Panc1 (cell line): Measurements from ENCODE around the gene SDC4. TPM values are rescaled to one million over a fixed set of nuclear protein-coding genes. Genes with fewer than 3 reads are reported as not detected.

Experiments used
- ATAC-seq: fragments of 200-7000 bp; cut with Tn5 transposase; 2 replicates; pipeline ENCODE4 v1.9.1; 2020; ENCODE audit warnings: mild to moderate bottlenecking, moderate library complexity
- BruUV-seq: library from RNA; stranded (reverse); fragments of 400-500 nt; replicated peaks from 2 replicates; lab custom pipeline; 2021; lab: Mats Ljungman, UMichigan
- CTCF ChIA-PET: fragments of 300-600 bp; sonication (Branson Sonifier 250); formaldehyde crosslinking; loops from one replicate; lab custom pipeline; 2022; ENCODE audit warnings: antibody characterized with exemption; lab: Charles Lee
- POLR2A ChIA-PET: fragments of 300-600 bp; sonication (Branson Sonifier 250); formaldehyde crosslinking; loops from one replicate; lab custom pipeline; 2022; ENCODE audit warnings: antibody characterized with exemption; lab: Charles Lee
- DNase-seq: peaks from one replicate; pipeline ENCODE4 v3.0.0-alpha.2; 2010; ENCODE audit warnings: low read depth, low spot score
- H3K27ac ChIP-seq: 2 replicates; pipeline ENCODE4 v1.5.1; 2011; ENCODE audit warnings: mild to moderate bottlenecking, low read length, inconsistent platforms
- H3K27me3 ChIP-seq: fragments of 200-500 bp; sonication (Bioruptor generic); 2 replicates; pipeline ENCODE4 v1.6.0; 2014; ENCODE audit warnings: low read length, inconsistent platforms; ENCODE audit not compliant: control insufficient read depth, insufficient read depth
- H3K36me3 ChIP-seq: fragments of 200-500 bp; sonication (Bioruptor generic); 2 replicates; pipeline ENCODE4 v1.5.1; 2014; ENCODE audit warnings: inconsistent platforms, mild to moderate bottlenecking, low read length, moderate library complexity; ENCODE audit not compliant: control insufficient read depth, insufficient read depth
- H3K4me1 ChIP-seq: 2 replicates; pipeline ENCODE4 v1.5.1; 2011; ENCODE audit warnings: inconsistent platforms, mild to moderate bottlenecking, low read length, moderate library complexity; ENCODE audit not compliant: control insufficient read depth, insufficient read depth
- H3K4me3 ChIP-seq, 2 experiments: 2 replicates each; pipeline ENCODE4 v1.5.1; 2011 to 2012; ENCODE audit warnings: low read depth in 2 of 2, low read length in 2 of 2, mild to moderate bottlenecking in 2 of 2, inconsistent platforms in 1 of 2, moderate library complexity in 1 of 2
- H3K9me3 ChIP-seq: fragments of 200-500 bp; sonication (Bioruptor generic); 2 replicates; pipeline ENCODE4 v1.5.1; 2014; ENCODE audit warnings: low read depth, mild to moderate bottlenecking, inconsistent platforms, low read length, moderate library complexity; ENCODE audit not compliant: control insufficient read depth, insufficient read depth
- CTCF ChIP-seq: fragments of 450-650 bp; IDR thresholded peaks from 2 replicates; pipeline ENCODE4 v1.5.1; 2017; ENCODE audit warnings: mild to moderate bottlenecking
- POLR2AphosphoS5 ChIP-seq: IDR thresholded peaks from 2 replicates; pipeline ENCODE4 v1.6.1; 2012; ENCODE audit warnings: mild to moderate bottlenecking, low read depth, low read length, moderate library complexity
- REST ChIP-seq, 2 experiments: IDR thresholded peaks; 2 replicates each; pipeline ENCODE4 v1.6.1; 2011 to 2012; ENCODE audit warnings: low read depth in 2 of 2, control low read depth in 1 of 2, low read length in 1 of 2, mild to moderate bottlenecking in 1 of 2, moderate library complexity in 1 of 2; ENCODE audit not compliant: insufficient read depth in 1 of 2
- SIN3A ChIP-seq: IDR thresholded peaks from 2 replicates; pipeline ENCODE4 v1.6.1; 2012; ENCODE audit warnings: low read depth, mild to moderate bottlenecking, low read length, moderate library complexity, borderline replicate concordance; ENCODE audit not compliant: insufficient read depth
- TCF7L2 ChIP-seq: IDR thresholded peaks from 2 replicates; pipeline ENCODE4 v1.6.1; 2011; ENCODE audit warnings: mild to moderate bottlenecking, low read depth, low read length, inconsistent platforms
- in situ Hi-C: cut with HindIII; loops from 2 replicates; pipeline ENCODE4 v1.10.0; 2016; ENCODE audit warnings: low sequenced_read_pairs, low pct_unique_long_range_greater_than_20kb
- intact Hi-C: fragments of 100-400 bp; cut with micrococcal nuclease; formaldehyde crosslinking; loops from one replicate; pipeline ENCODE4 v1.10.0; 2022; ENCODE audit not compliant: unreplicated experiment
- total RNA-seq: library from RNA; stranded (reverse); gene quantifications from one replicate; pipeline ENCODE4 v1.2.1, GENCODE V29; 2021; ENCODE audit not compliant: unreplicated experiment

The SDC4 gene
- total RNA-seq, 1 experiment from 2014 or later, result 93.3 TPM

DNA sequence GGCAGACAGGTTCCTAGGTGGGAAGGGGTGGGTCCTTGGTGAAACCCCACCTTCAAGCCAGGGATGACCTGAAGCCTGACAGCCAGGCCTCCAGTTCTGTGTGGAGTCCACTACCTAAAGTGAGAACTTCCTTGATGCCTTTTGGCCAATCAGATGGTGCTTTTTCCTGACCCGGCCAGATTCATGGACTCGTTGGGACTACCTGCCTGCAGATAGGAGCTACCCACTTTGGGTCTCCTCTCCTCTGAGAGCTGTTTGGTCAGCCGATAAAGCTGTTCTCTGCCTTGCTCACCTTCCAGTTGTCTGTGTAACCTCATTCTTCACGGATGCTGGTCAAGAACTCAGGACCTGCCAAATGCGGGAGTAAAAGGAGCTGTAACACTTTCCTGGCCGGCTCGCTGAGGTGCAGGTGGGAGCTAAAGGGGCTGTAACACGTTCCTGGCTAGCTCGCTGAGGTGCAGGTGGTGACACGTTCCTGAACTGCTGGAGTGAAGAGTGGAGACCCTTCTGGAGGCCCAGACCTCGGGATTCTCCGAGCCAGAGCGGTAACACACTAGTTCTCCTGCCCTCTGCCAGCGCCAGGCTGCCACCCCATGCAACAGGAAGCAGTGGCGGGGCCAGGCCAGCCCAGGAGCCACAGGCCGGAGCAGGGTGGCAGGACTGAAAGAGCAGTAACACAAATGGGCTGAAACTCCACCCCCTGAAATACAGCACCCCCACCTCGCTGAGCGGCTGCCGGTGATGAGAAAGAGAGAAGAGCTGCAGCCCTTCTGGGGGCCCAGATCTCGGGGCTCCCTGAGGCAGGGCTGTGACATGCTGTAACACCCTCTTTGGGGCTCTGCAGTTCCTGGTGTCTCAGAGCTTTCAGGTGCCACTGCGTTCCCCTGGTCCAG is 46.2 kb upstream of the SDC4 start:
- in situ Hi-C loops, result no loop called here
- POLR2A ChIA-PET, result interaction anchor here (0.6 kb wide), 1 partner anchor 17 kb away, joined by 4 read pairs; no protein-coding TSS in a partner anchor
- CTCF ChIA-PET, result no interaction called here

More for the DNA sequence above, 46.2 kb upstream of the SDC4 start:
- ATAC-seq, result no peak
- Histone ChIP-seq H3K36me3 (no peaks in the 10 kb centered on the region), H3K4me3 (no peak overlapping the region), H3K9me3 (peaks cover 5% of the 10 kb centered on the region; the same call in 1 of the 2 replicates), H3K27me3 (no peaks in the 10 kb centered on the region), H3K4me1 (no peaks in the 10 kb centered on the region), H3K27ac (no peak overlapping the region)
- intact Hi-C loops, result no loop called here
- no peak for DNase-seq
- BruUV-seq, result no TSS peak
- TF ChIP-seq TCF7L2 (no peak), SIN3A (no peak), REST (IDR thresholded peaks at IDR 0.05; ENCODE audit: insufficient read depth in 1 of 2, low read depth in 2 of 2, low read length in 1 of 2) (no peak), POLR2AphosphoS5 (no peak), CTCF (no peak)
